HG03457 (cell line): ENCODE results near the gene DUSP22.
"Not testable (repeated sequence)": the region's sequence is repeated elsewhere in the genome, so short reads cannot be mapped to it uniquely, and the experiment has no call there.

Experiments
- ATAC-seq: cut with Tn5 transposase; IDR thresholded peaks from one replicate; pipeline ENCODE4 v1.9.1; 2021; ENCODE audit warnings: moderate number of reproducible peaks; ENCODE audit not compliant: unreplicated experiment

DUSP22 gene

GRCh38 chr6:362231-362923 lies 70.1 kb downstream of the DUSP22 start:
- no peak for ATAC-seq

GRCh38 chr6:362924-363249 lies 70.6 kb downstream of the DUSP22 start:
- no peak for ATAC-seq

GRCh38 chr6:363291-363690 lies 71.0 kb downstream of the DUSP22 start:
- ATAC-seq: no peak

GRCh38 chr6:363909-364308 lies 71.6 kb downstream of the DUSP22 start:
- ATAC-seq: no peak

- ATAC-seq: no peak
Observed at GRCh38 chr6:364609-365540, 72.6 kb downstream of the DUSP22 start.

GRCh38 chr6:365835-366234 lies 73.5 kb downstream of the DUSP22 start:
- ATAC-seq: no peak

GRCh38 chr6:366389-367297 lies 74.4 kb downstream of the DUSP22 start:
- no peak for ATAC-seq

GRCh38 chr6:367298-367794 lies 75.1 kb downstream of the DUSP22 start:
- no peak for ATAC-seq

- ATAC-seq: no peak
Observed at GRCh38 chr6:367891-368630, 75.8 kb downstream of the DUSP22 start.

GRCh38 chr6:369559-370431 lies 77.5 kb downstream of the DUSP22 start:
- ATAC-seq: no peak

- no peak for ATAC-seq
Observed at GRCh38 chr6:370555-370954, 78.3 kb downstream of the DUSP22 start.

GRCh38 chr6:371851-372250 lies 79.6 kb downstream of the DUSP22 start:
- ATAC-seq: not testable (repeated sequence)

GRCh38 chr6:372336-372911 lies 80.1 kb downstream of the DUSP22 start:
- no peak for ATAC-seq

- no peak for ATAC-seq
Observed at GRCh38 chr6:373031-373430, 80.7 kb downstream of the DUSP22 start.

- no peak for ATAC-seq
Observed at GRCh38 chr6:373773-374724, 81.8 kb downstream of the DUSP22 start.

- ATAC-seq: no peak
Observed at GRCh38 chr6:374956-375355, 82.7 kb downstream of the DUSP22 start.

GRCh38 chr6:376827-377640 lies 84.7 kb downstream of the DUSP22 start:
- no peak for ATAC-seq
